Measurements from ENCODE around the gene ZSWIM5. TPM values are rescaled to one million over a fixed set of nuclear protein-coding genes. Genes with fewer than 3 reads are reported as not detected.

Gene ZSWIM5
- total and polyA plus RNA-seq, 7 experiments from 2014 or later, result 0.17 to 3.6 (median 2.0) TPM

DNA sequence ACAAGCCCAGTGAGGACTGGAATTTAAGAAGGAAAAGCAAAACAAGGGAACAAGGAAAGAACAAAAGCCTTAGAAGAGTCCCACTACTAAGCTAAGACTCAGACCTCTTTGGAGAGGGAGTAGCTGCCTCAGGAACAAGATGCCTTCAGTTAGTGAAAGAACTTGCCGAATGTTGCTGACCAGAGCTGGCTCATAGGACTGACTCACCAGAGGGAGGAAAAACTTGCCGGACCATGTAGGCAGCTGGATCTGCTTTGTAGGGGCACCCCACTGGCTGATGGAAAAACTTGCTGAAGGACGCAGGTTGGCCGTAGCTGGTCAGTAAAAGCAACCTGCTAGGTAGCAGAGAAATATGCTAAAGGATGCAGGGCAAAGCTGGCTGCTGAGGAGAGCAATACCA, 15.3 kb upstream of the ZSWIM5 start:
- Mint-ChIP-seq H3K4me1 (no peaks in the 10 kb centered on the region), H3K9me3 (no peaks in the 10 kb centered on the region), H3K4me3 (no peak overlapping the region), H3K36me3 (no peaks in the 10 kb centered on the region), H3K27me3 (peaks cover 0 to 6% (median 0%) of the 10 kb centered on the region in 5 donors), H3K27ac (no peak overlapping the region)
- no peak overlapping the region for H3K27ac ChIP-seq (ENCODE audit: low read depth, low read length)
- ATAC-seq (no peak), DNase-seq (no peak)
- ChIA-PET CTCF (no interaction called here), POLR2A (no interaction called here)
- H3K9me3 ChIP-seq (ENCODE audit: control insufficient read depth in 2 of 3, low read length in 3 of 3), result no peaks in the 10 kb centered on the region
- no peaks in the 10 kb centered on the region for H3K36me3 ChIP-seq (ENCODE audit: control insufficient read depth in 2 of 3, insufficient read depth in 3 of 3, low read length in 3 of 3)
- no peak overlapping the region for H3K4me3 ChIP-seq (ENCODE audit: low read length)
- intact Hi-C loops (cut with micrococcal nuclease), result no loop called here
- no peaks in the 10 kb centered on the region for H3K4me1 ChIP-seq (ENCODE audit: control insufficient read depth in 2 of 2, insufficient read depth in 2 of 2, low read length in 2 of 2)
- H3K27me3 ChIP-seq (ENCODE audit: control insufficient read depth in 2 of 2, insufficient read depth in 2 of 2, low read length in 2 of 2), result no peaks in the 10 kb centered on the region

DNA sequence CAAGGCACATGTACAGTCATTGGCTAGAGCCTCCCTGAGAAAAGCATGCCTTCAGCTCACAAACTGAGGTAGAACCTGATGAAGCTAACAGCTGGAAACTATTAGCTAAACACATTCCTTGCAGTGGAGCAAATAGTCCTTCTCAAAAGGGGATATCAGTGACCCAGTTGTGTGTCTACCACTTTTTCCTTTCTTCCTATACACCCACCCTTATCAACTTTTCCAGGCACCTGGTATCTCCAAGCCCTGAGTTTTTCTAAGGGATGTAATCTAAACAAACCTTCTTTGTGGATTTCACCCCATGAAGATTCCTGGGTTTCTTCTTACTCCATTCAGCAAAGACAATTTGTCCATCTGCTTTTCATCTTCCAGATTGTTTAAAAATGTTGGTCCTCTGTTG, 10.5 kb upstream of the ZSWIM5 start:
- H3K27ac Mint-ChIP-seq, result no peak overlapping the region
- H3K36me3 Mint-ChIP-seq, result no peaks in the 10 kb centered on the region
- no peaks in the 10 kb centered on the region for H3K27me3 ChIP-seq (ENCODE audit: control insufficient read depth in 2 of 2, insufficient read depth in 2 of 2, low read length in 2 of 2)
- ATAC-seq (no peak), DNase-seq (no peak)
- H3K4me1 ChIP-seq (ENCODE audit: control insufficient read depth in 2 of 2, insufficient read depth in 2 of 2, low read length in 2 of 2), result no peaks in the 10 kb centered on the region
- no peak overlapping the region for H3K4me3 Mint-ChIP-seq
- H3K4me1 Mint-ChIP-seq, result no peaks in the 10 kb centered on the region
- CTCF ChIA-PET, result interaction anchor here (0.5 kb wide), 1 partner anchor 191 kb away, joined by 3 read pairs; no protein-coding TSS in a partner anchor
- H3K27me3 Mint-ChIP-seq, result peaks cover 0 to 14% (median 8%) of the 10 kb centered on the region in 5 donors
- H3K9me3 ChIP-seq (ENCODE audit: control insufficient read depth in 2 of 3, low read length in 3 of 3), result no peaks in the 10 kb centered on the region
- H3K36me3 ChIP-seq (ENCODE audit: control insufficient read depth in 2 of 3, insufficient read depth in 3 of 3, low read length in 3 of 3), result no peaks in the 10 kb centered on the region
- intact Hi-C loops (cut with micrococcal nuclease), result no loop called here
- H3K27ac ChIP-seq (ENCODE audit: low read depth, low read length), result no peak overlapping the region
- POLR2A ChIA-PET, result no interaction called here
- peaks cover 0 to 2% (median 0%) of the 10 kb centered on the region in 11 donors for H3K9me3 Mint-ChIP-seq
- no peak overlapping the region for H3K4me3 ChIP-seq (ENCODE audit: low read length)

DNA sequence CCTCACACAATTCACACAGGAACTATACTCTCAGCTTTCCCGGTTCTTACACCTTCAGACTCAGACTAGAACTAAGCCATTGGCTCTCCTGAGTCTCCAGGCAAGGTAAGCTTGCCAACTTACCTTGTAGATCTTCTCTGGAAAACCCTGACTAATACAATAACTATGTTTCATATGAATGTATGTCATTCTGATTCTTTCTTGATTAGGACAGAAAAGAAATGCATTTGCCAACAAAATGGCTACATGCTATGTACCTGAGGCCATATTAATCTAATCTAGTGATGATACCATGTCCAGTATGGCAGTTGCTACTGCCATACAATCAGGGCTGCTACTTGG, 9.8 kb upstream of the ZSWIM5 start:
- Histone ChIP-seq H3K4me1 (ENCODE audit: control insufficient read depth in 2 of 2, insufficient read depth in 2 of 2, low read length in 2 of 2) (no peaks in the 10 kb centered on the region), H3K27me3 (ENCODE audit: control insufficient read depth in 2 of 2, insufficient read depth in 2 of 2, low read length in 2 of 2) (no peaks in the 10 kb centered on the region), H3K36me3 (ENCODE audit: control insufficient read depth in 2 of 3, insufficient read depth in 3 of 3, low read length in 3 of 3) (no peaks in the 10 kb centered on the region), H3K9me3 (ENCODE audit: control insufficient read depth in 2 of 3, low read length in 3 of 3) (no peaks in the 10 kb centered on the region), H3K27ac (ENCODE audit: low read depth, low read length) (no peak overlapping the region), H3K4me3 (ENCODE audit: low read length) (no peak overlapping the region)
- no peaks in the 10 kb centered on the region for H3K36me3 Mint-ChIP-seq
- H3K4me1 Mint-ChIP-seq, result no peaks in the 10 kb centered on the region
- no peak overlapping the region for H3K4me3 Mint-ChIP-seq
- ChIA-PET POLR2A (no interaction called here), CTCF (no interaction called here)
- H3K27ac Mint-ChIP-seq, result no peak overlapping the region
- ATAC-seq (no peak), DNase-seq (no peak)
- peaks cover 0 to 2% (median 0%) of the 10 kb centered on the region in 11 donors for H3K9me3 Mint-ChIP-seq
- H3K27me3 Mint-ChIP-seq, result peaks cover 0 to 16% (median 8%) of the 10 kb centered on the region in 5 donors
- intact Hi-C loops (cut with micrococcal nuclease), result no loop called here

DNA sequence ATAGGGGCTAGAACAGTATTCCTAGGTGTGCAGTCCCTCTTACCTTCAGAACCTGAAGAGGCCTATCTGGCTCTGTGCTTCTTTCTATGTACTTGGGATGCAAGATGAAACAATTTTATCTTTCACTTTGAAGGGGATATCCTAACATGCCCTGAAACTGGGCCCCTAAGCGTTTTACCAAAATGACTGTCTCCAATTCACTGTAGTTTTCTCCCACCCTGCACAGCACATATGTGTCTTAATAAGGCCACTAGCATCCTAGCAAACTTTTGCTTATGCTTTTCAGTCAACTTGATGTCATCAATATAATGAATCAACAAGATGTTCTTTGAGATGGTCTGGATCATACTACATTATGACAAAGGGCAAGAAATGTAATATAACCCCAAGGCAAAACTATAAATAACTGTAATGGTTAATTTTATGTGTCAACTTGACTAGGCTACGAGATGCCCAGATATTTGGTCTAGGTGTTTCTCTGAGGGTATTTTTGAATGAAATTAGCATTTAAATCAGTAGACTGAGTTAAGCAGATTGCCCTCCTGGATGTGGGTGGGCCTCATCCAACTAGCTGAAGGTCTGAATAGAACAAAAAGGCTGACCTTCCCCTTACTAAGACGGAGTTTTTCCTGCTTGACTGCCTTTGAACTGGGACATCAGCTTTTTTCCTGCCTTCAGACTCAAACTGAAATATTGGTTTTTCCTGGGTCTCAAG, 9.2 kb upstream of the ZSWIM5 start:
- POLR2A ChIA-PET, result no interaction called here
- Histone ChIP-seq H3K27ac (ENCODE audit: low read depth, low read length) (no peak overlapping the region), H3K4me3 (ENCODE audit: low read length) (no peak overlapping the region), H3K36me3 (ENCODE audit: control insufficient read depth in 2 of 3, insufficient read depth in 3 of 3, low read length in 3 of 3) (no peaks in the 10 kb centered on the region), H3K4me1 (ENCODE audit: control insufficient read depth in 2 of 2, insufficient read depth in 2 of 2, low read length in 2 of 2) (no peaks in the 10 kb centered on the region), H3K27me3 (ENCODE audit: control insufficient read depth in 2 of 2, insufficient read depth in 2 of 2, low read length in 2 of 2) (no peaks in the 10 kb centered on the region), H3K9me3 (ENCODE audit: control insufficient read depth in 2 of 3, low read length in 3 of 3) (no peaks in the 10 kb centered on the region)
- H3K27ac Mint-ChIP-seq, result no peak overlapping the region
- H3K36me3 Mint-ChIP-seq, result no peaks in the 10 kb centered on the region
- H3K9me3 Mint-ChIP-seq, result peaks cover 0 to 2% (median 0%) of the 10 kb centered on the region in 11 donors
- H3K4me1 Mint-ChIP-seq, result no peaks in the 10 kb centered on the region
- intact Hi-C loops (cut with micrococcal nuclease), result no loop called here
- ATAC-seq, result no peak
- no peak for DNase-seq
- CTCF ChIA-PET, result no interaction called here
- H3K27me3 Mint-ChIP-seq, result peaks cover 0 to 19% (median 8%) of the 10 kb centered on the region in 5 donors
- H3K4me3 Mint-ChIP-seq, result no peak overlapping the region

DNA sequence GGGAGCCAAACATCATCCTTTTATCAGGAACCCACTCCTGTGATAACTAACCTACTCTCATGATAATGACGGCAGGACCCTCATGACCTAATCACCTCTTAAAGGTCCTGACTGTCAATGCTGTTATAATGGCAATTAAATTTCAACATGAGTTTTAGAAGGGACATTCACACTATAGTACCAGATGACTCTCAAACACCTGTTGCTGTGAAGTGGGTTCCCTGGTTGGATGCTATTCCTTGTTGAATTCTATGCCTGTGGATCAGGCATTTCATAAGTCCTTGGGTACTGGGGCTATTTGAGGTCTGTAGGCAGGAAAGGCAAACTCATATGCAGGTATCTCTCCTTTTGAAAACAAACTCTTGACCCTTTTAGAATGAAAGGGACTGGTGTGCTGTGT, 7.5 kb upstream of the ZSWIM5 start:
- ChIA-PET POLR2A (interaction anchor here (1.0 kb wide), 1 partner anchor 9 kb away, joined by 4 read pairs; no protein-coding TSS in a partner anchor), CTCF (interaction anchor here (0.6 kb wide), 1 partner anchor 183 kb away, joined by 3 read pairs; no protein-coding TSS in a partner anchor)
- Mint-ChIP-seq H3K36me3 (no peaks in the 10 kb centered on the region), H3K27me3 (peaks cover 0 to 19% (median 8%) of the 10 kb centered on the region in 5 donors), H3K4me3 (no peak overlapping the region), H3K9me3 (peaks cover 0 to 4% (median 0%) of the 10 kb centered on the region in 11 donors), H3K27ac (no peak overlapping the region), H3K4me1 (no peaks in the 10 kb centered on the region)
- Histone ChIP-seq H3K9me3 (ENCODE audit: control insufficient read depth in 2 of 3, low read length in 3 of 3) (no peaks in the 10 kb centered on the region), H3K4me3 (ENCODE audit: low read length) (no peak overlapping the region), H3K27ac (ENCODE audit: low read depth, low read length) (no peak overlapping the region), H3K36me3 (ENCODE audit: control insufficient read depth in 2 of 3, insufficient read depth in 3 of 3, low read length in 3 of 3) (no peaks in the 10 kb centered on the region), H3K27me3 (ENCODE audit: control insufficient read depth in 2 of 2, insufficient read depth in 2 of 2, low read length in 2 of 2) (no peaks in the 10 kb centered on the region), H3K4me1 (ENCODE audit: control insufficient read depth in 2 of 2, insufficient read depth in 2 of 2, low read length in 2 of 2) (no peaks in the 10 kb centered on the region)
- ATAC-seq (no peak), DNase-seq (no peak)
- intact Hi-C loops (cut with micrococcal nuclease), result no loop called here

DNA sequence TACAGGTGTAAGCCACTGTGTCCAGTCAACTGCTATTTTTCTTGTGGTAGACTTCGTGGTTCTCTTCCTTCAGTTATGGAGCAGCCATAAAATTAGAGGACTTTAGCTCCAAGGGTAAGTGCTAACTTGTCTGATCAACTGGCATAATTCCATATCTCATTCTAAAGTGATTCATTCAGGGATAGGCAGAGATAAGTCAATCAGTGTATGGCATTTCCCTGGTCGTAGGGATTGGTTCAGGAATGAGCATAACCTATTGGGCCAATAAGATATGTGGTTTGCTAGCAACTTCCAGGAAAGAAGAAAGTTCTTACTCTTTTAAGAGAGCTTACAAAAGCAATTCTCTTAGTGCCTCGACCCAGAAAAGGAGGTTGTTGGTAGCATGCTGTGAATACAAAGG, 4.7 kb upstream of the ZSWIM5 start:
- DNase-seq, result no peak
- POLR2A ChIA-PET, result no interaction called here
- Histone ChIP-seq H3K9me3 (ENCODE audit: control insufficient read depth in 2 of 3, low read length in 3 of 3) (no peaks in the 10 kb centered on the region), H3K4me1 (ENCODE audit: control insufficient read depth in 2 of 2, insufficient read depth in 2 of 2, low read length in 2 of 2) (peaks cover 9 to 11% of the 10 kb centered on the region in 2 donors), H3K27ac (ENCODE audit: low read depth, low read length) (no peak overlapping the region), H3K36me3 (ENCODE audit: control insufficient read depth in 2 of 3, insufficient read depth in 3 of 3, low read length in 3 of 3) (no peaks in the 10 kb centered on the region), H3K27me3 (ENCODE audit: control insufficient read depth in 2 of 2, insufficient read depth in 2 of 2, low read length in 2 of 2) (no peaks in the 10 kb centered on the region), H3K4me3 (ENCODE audit: low read length) (no peak overlapping the region)
- intact Hi-C loops (cut with micrococcal nuclease), result no loop called here
- CTCF ChIA-PET, result no interaction called here
- H3K27ac Mint-ChIP-seq, result no peak overlapping the region
- peaks cover 0 to 27% (median 14%) of the 10 kb centered on the region in 5 donors for H3K27me3 Mint-ChIP-seq
- no peak for ATAC-seq
- no peak overlapping the region for H3K4me3 Mint-ChIP-seq
- H3K36me3 Mint-ChIP-seq, result no peaks in the 10 kb centered on the region
- H3K4me1 Mint-ChIP-seq, result peaks cover 8 to 16% (median 11%) of the 10 kb centered on the region in 7 donors
- H3K9me3 Mint-ChIP-seq, result peaks cover 0 to 4% (median 0%) of the 10 kb centered on the region in 11 donors
